Fibroblast of the aortic adventitia (primary cell): ENCODE measurements around the gene PDE6G. TPM values are rescaled to one million over a fixed set of nuclear protein-coding genes. Genes with fewer than 3 reads are reported as not detected.

Experiments
- DNase-seq: peaks from one replicate; pipeline ENCODE4 v3.0.0-alpha.2; 2010; ENCODE audit warnings: low read depth
- H3K4me3 ChIP-seq: 2 replicates; pipeline ENCODE4 v1.5.1; 2011; ENCODE audit warnings: low read depth, mild to moderate bottlenecking, control low read depth, low read length, moderate library complexity
- total RNA-seq: library from RNA; depleted of rRNA; stranded (reverse); fragments of >200 nt; gene quantifications from 2 replicates; pipeline ENCODE4 v1.2.3, GENCODE V29; 2012; ENCODE audit warnings: low replicate concordance
- TF ChIP-seq, protein P1 (sequence below): IDR thresholded peaks from 2 replicates; pipeline ENCODE4 v1.5.1; 2011; ENCODE audit warnings: mild to moderate bottlenecking, low read length, control low read depth, inconsistent platforms; ENCODE audit not compliant: insufficient read depth

PDE6G gene
- total RNA-seq, 1 donor, result 0.63 TPM

DNA sequence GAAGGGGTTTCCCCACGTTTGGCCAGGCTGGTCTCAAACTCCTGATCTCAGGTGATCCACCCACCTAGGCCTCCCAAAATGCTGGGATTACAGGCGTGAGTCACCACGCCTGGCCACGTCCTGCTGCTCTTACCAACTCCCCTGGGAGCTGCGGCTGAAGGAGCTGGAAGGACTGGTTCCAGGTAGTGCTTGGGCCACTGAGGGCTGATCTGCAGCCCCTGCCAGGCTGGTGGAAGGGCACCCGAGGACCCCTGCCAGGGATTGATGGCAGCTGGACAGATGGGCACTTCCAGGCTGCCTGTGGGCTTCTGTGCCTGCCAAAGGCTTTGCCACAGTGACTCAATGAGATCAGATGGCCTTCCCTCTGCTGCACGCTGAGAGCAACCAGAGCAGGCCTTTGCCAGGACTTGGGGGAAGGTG, 7.7 kb upstream of the PDE6G start:
- no peak for DNase-seq
- H3K4me3 ChIP-seq, result no peak overlapping the region
- TF ChIP-seq, protein P1, sequence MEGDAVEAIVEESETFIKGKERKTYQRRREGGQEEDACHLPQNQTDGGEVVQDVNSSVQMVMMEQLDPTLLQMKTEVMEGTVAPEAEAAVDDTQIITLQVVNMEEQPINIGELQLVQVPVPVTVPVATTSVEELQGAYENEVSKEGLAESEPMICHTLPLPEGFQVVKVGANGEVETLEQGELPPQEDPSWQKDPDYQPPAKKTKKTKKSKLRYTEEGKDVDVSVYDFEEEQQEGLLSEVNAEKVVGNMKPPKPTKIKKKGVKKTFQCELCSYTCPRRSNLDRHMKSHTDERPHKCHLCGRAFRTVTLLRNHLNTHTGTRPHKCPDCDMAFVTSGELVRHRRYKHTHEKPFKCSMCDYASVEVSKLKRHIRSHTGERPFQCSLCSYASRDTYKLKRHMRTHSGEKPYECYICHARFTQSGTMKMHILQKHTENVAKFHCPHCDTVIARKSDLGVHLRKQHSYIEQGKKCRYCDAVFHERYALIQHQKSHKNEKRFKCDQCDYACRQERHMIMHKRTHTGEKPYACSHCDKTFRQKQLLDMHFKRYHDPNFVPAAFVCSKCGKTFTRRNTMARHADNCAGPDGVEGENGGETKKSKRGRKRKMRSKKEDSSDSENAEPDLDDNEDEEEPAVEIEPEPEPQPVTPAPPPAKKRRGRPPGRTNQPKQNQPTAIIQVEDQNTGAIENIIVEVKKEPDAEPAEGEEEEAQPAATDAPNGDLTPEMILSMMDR, result no peak

DNA sequence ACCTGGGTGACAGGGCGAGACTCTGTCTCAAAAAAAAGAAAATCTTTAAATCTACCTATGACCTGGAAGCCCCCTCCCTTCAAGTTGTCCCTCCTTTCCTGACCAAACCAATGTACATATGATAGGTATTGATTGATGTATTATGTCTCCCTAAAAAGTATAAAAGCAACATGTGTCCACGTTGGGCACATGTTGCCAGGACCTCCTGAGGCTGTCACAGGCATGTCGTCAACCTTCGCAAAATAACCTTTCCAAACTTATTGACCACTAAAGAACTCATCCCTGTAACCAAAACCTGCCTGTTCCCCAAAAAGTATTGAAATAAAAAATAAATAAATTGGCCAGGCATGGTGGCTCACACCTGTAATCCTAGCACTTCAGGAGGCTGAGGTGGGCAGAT, 5.7 kb upstream of the PDE6G start:
- no peak for DNase-seq
- TF ChIP-seq, protein P1, result no peak
- no peak overlapping the region for H3K4me3 ChIP-seq

DNA sequence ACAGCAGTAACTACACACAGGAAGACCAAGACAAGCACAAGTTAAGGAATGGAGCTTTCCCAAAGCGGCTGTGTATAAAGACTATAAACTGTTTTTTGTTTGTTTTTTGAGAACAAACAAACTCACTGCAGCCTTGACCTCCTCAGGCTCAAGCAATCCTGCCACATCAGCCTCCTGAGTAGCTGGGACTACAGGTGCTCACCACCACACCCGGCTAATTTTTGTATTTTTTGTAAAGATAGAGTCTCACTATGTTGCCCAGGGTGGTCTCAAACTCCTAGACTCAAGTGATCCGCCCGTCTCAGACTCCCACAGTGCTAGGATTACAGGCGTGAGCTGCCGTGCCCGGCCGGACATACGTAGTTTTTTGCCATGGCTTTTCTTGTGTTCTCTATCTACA, 4.1 kb upstream of the PDE6G start:
- no peak overlapping the region for H3K4me3 ChIP-seq
- DNase-seq, result no peak
- TF ChIP-seq, protein P1, result no peak

DNA sequence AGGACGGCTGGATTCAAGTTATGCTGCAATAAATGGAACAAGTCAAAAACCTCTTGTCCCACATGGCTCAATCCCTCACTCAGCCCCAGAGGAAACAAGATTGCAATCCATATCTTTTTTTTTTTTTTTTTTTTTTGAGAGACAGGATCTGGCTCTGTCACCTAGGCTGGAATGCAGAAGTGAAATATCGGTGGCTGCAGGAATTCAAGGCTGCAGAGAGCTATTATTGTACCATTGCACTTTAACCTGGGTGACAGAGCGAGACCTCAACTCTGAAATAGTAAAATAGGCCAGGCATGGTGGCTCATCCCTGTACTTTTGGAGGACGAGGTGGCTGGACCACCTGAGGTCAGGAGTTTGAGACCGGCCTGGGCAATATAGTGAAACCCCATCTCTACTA, 2.7 kb upstream of the PDE6G start:
- TF ChIP-seq, protein P1, result no peak
- DNase-seq, result no peak
- no peak overlapping the region for H3K4me3 ChIP-seq

DNA sequence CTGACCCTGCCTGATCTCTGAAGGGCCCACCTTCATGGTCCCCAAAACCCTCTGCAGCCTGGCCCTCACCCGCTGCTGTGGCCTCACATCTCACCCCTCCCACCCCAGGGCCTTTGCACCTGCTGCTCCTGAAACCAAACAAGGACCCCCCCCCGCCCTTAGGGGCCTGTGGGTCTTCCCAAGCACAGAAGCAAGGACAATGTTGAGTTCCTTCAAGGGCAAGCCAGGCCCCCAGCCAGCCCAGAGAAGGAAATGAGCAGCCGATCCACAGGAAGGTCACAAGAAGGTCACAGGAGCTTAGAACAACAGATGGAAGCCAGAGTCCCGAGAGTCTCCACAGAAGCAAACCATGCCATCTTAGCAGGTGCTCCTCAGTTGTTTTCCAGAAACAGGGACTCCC, 493 bp upstream of the PDE6G start:
- no peak overlapping the region for H3K4me3 ChIP-seq
- DNase-seq, result no peak
- TF ChIP-seq, protein P1, result no peak

DNA sequence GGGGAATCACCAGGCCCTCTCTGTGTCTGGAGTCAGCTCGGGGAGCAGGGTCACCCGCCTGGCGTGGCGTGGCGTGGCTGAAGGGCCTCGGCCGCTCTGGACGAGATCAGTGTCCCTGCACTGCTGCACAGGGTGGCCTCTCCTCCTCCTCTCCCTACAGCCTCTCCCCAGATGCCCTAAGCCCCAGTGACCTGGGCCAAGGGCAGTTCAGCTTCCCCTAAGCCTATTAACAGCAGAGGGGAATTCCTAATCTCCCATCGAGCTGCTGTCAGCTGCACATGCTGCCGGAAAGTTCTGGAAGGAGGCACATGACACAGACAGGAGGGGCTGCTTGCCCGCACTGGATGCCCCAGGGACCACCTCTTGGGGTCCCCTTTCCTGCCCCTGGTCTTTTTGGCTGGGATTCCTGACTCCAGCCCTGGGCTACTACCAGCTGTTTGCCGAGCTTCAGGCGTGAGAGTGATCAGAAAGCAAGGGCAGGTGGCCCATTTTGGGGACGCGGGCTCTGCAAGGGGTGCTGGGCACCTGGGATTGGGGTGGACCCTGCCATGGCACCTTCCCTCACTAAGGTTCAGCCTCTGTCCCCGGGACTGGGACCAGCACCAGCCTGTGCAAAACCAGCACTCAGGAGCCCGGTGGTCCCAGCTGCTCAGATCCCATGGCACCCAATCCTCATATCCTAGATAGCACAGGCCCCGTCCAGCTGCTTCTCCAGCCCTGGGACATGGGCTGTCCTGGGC, 794 bp downstream of the PDE6G start:
- DNase-seq, result no peak
- H3K4me3 ChIP-seq, result no peak overlapping the region
- TF ChIP-seq, protein P1, result no peak
